ENCODE data around the gene IZUMO1. TPM values are rescaled to one million over a fixed set of nuclear protein-coding genes. Genes with fewer than 3 reads are reported as not detected.

IZUMO1 gene
- total and polyA plus RNA-seq, 2 donors (not counting 3 experiments of a cell fraction or from before 2014, with no cell fraction given) = 0.18 to 1.2 TPM

- no peak for DNase-seq (ENCODE audit: low read depth, low spot score)
Observed at GRCh38 chr19:48720613-48721296, 26.0 kb downstream of the IZUMO1 start.

More at GRCh38 chr19:48720613-48721296, 26.0 kb downstream of the IZUMO1 start:
- no peaks in the 10 kb centered on the region for H3K9me3 ChIP-seq (replicated peaks; ENCODE audit: control insufficient read depth, insufficient read depth, low read length)
- no peak overlapping the region for H3K9ac ChIP-seq (replicated peaks; ENCODE audit: extremely low read depth, insufficient read depth, low read length)
- no peaks in the 10 kb centered on the region for H3K9me1 ChIP-seq (replicated peaks; ENCODE audit: control insufficient read depth, extremely low read depth, insufficient read depth, low read length)
- H3K4me1 ChIP-seq (ENCODE audit: control insufficient read depth, extremely low read depth, insufficient read depth, low read length) = peaks cover 17% of the 10 kb centered on the region
- no peak overlapping the region for H2AFZ ChIP-seq (ENCODE audit: low read depth, low read length)
- H3K4me3 ChIP-seq (replicated peaks in 1 of 3; ENCODE audit: insufficient read depth in 1 of 3, low read depth in 1 of 3, low read length in 3 of 3) = no peak overlapping the region
- H3K36me3 ChIP-seq (ENCODE audit: control insufficient read depth in 2 of 2, extremely low read depth in 1 of 2, insufficient read depth in 2 of 2, low read length in 2 of 2) = peaks cover 5 to 18% of the 10 kb centered on the region in 2 experiments
- dilution Hi-C loops (cut with MboI; ENCODE audit: extremely low pct_ligation_motif_present, low sequenced_read_pairs) (no loop called here), intact Hi-C loops (cut with micrococcal nuclease) (no loop called here)
- H3K79me2 ChIP-seq (ENCODE audit: control insufficient read depth, insufficient read depth, low read length) = no peaks in the 10 kb centered on the region
- no peak overlapping the region for H3K27ac ChIP-seq (ENCODE audit: insufficient read depth, low read depth, low read length)
- ChIA-PET CTCF (interaction anchor here (1.2 kb wide), 1 partner anchor 46 kb away, joined by 3 read pairs; no protein-coding TSS in a partner anchor), POLR2A (interaction anchor here (0.6 kb wide), 1 partner anchor 1857 kb away, joined by 3 read pairs; no protein-coding TSS in a partner anchor)
- BruUV-seq (replicated peaks) = no TSS peak
- FAIRE-seq = no peak
- no peaks in the 10 kb centered on the region for H4K20me1 ChIP-seq (replicated peaks; ENCODE audit: control insufficient read depth, extremely low read depth, insufficient read depth, low read length)
- TF ChIP-seq MYC (IDR thresholded peaks at IDR 0.05; ENCODE audit: low read depth, low read length) = no peak
- no peak for TF ChIP-seq JUN (IDR thresholded peaks at IDR 0.05; ENCODE audit: borderline replicate concordance, insufficient read depth, insufficient read length, low read depth)
- TF ChIP-seq EZH2 (IDR thresholded peaks at IDR 0.05; ENCODE audit: borderline replicate concordance, low read depth, low read length, severe bottlenecking) = no peak
- TF ChIP-seq GATA2 (IDR thresholded peaks at IDR 0.05; ENCODE audit: insufficient read depth, insufficient read length, low read depth, low read length) = no peak
- TF ChIP-seq, protein P1, sequence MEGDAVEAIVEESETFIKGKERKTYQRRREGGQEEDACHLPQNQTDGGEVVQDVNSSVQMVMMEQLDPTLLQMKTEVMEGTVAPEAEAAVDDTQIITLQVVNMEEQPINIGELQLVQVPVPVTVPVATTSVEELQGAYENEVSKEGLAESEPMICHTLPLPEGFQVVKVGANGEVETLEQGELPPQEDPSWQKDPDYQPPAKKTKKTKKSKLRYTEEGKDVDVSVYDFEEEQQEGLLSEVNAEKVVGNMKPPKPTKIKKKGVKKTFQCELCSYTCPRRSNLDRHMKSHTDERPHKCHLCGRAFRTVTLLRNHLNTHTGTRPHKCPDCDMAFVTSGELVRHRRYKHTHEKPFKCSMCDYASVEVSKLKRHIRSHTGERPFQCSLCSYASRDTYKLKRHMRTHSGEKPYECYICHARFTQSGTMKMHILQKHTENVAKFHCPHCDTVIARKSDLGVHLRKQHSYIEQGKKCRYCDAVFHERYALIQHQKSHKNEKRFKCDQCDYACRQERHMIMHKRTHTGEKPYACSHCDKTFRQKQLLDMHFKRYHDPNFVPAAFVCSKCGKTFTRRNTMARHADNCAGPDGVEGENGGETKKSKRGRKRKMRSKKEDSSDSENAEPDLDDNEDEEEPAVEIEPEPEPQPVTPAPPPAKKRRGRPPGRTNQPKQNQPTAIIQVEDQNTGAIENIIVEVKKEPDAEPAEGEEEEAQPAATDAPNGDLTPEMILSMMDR (IDR thresholded peaks at IDR 0.05; ENCODE audit: extremely low read depth in 1 of 2, insufficient read depth in 1 of 2, low read depth in 1 of 2, low read length in 2 of 2) = no peak
- no peak for TF ChIP-seq POLR2AphosphoS5 (IDR thresholded peaks at IDR 0.05; ENCODE audit: insufficient read depth, low read depth, low read length)
- TF ChIP-seq FOS (IDR thresholded peaks at IDR 0.05; ENCODE audit: borderline replicate concordance, insufficient read depth, low read length) = no peak
- TF ChIP-seq, protein P2, sequence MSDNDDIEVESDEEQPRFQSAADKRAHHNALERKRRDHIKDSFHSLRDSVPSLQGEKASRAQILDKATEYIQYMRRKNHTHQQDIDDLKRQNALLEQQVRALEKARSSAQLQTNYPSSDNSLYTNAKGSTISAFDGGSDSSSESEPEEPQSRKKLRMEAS (IDR thresholded peaks at IDR 0.05; ENCODE audit: insufficient read depth, insufficient read length) = no peak
- TF ChIP-seq POLR2A (IDR thresholded peaks at IDR 0.05; ENCODE audit: low read depth, low read length) = no peak
- H3K4me2 ChIP-seq (ENCODE audit: insufficient read depth, low read length) = no peak overlapping the region
- no peaks in the 10 kb centered on the region for H3K27me3 ChIP-seq (ENCODE audit: control insufficient read depth in 2 of 2, insufficient read depth in 2 of 2, low read length in 2 of 2)

All from endothelial cell of umbilical vein (primary cell).